ENCODE measurements around the gene TPM2.

GRCh38 chr9:35729101-35729500 lies 39.4 kb upstream of the TPM2 start:
- TF ChIP-seq CTCF (IDR thresholded peaks at IDR 0.05) = no peak
- TF ChIP-seq POLR2A (IDR thresholded peaks at IDR 0.05) = no peak
